Neural crest cell (in vitro differentiated cells): Measurements from ENCODE around the gene CCDC30. TPM values are rescaled to one million over a fixed set of nuclear protein-coding genes. Genes with fewer than 3 reads are reported as not detected.

Experiments used
- DNase-seq: peaks from one replicate; pipeline ENCODE4 v3.0.0; 2021; ENCODE audit warnings: low read depth, mixed read lengths, low spot score
- H3K27ac Mint-ChIP-seq: one replicate; pipeline ENCODE4 v1.8.0; 2021; ENCODE audit warnings: mild to moderate bottlenecking, mixed read lengths; ENCODE audit not compliant: unreplicated experiment
- H3K27me3 Mint-ChIP-seq: 2 replicates; pipeline ENCODE4 v1.8.0; 2021; ENCODE audit warnings: low read depth, mild to moderate bottlenecking, mixed read lengths
- H3K36me3 Mint-ChIP-seq: 2 replicates; pipeline ENCODE4 v1.8.0; 2021; ENCODE audit warnings: low read depth, mild to moderate bottlenecking, mixed read lengths
- H3K4me1 Mint-ChIP-seq: 2 replicates; pipeline ENCODE4 v1.8.0; 2021; ENCODE audit warnings: mixed read lengths
- H3K4me3 Mint-ChIP-seq: one replicate; pipeline ENCODE4 v1.8.0; 2021; ENCODE audit warnings: mild to moderate bottlenecking, mixed read lengths
- H3K9me3 Mint-ChIP-seq: 2 replicates; pipeline ENCODE4 v1.8.0; 2021; ENCODE audit warnings: mixed read lengths
- CTCF ChIP-seq: fragments of 200-600 bp; sonication (generic); conservative IDR thresholded peaks from 2 replicates; pipeline ENCODE4 v1.5.0; 2021; ENCODE audit warnings: antibody characterized with exemption, mild to moderate bottlenecking
- total RNA-seq: library from RNA; stranded (reverse); gene quantifications from 2 replicates; pipeline ENCODE4 v1.2.1, GENCODE V29; 2021

CCDC30 gene
- total RNA-seq, 1 donor from 2014 or later: 6.9 TPM

DNA sequence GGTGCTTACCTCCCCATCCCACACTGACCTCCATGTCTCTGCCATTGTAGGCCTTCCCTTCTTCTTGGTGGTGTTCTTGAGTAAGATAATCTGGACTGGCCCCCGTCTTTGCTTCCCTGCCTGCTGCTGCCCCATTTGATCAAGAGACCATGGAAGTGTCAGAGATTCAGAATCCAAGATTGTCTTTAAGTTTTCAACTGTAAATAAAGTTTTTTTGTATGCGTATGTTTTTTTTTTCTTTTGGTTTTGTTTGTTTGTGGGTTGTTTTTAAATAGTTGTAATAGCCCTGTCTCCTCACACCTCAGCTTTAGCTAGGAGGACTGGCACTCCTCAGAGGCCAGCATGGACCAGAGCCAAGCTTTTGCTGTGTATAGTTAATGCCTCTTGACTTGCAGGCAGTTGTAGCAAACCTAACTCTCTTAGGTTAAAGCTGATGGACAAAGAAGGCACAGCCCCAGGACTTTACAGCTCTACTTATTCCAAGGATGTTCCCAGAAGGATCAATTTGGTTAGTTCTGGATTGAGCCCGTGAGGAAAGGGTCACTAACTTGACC lies 213.5 kb downstream of the CCDC30 start:
- no peak for TF ChIP-seq CTCF
- Mint-ChIP-seq H3K9me3 (no peaks in the 10 kb centered on the region), H3K27me3 (no peaks in the 10 kb centered on the region), H3K36me3 (peaks cover 3% of the 10 kb centered on the region), H3K4me3 (no peak overlapping the region), H3K27ac (no peak overlapping the region), H3K4me1 (peaks cover 18% of the 10 kb centered on the region)
- DNase-seq: no peak

- Mint-ChIP-seq H3K4me3 (peak overlapping the region; percentile 100), H3K4me1 (peaks cover 35% of the 10 kb centered on the region), H3K27me3 (peaks cover 4% of the 10 kb centered on the region), H3K36me3 (peaks cover 16% of the 10 kb centered on the region), H3K27ac (no peak overlapping the region), H3K9me3 (no peaks in the 10 kb centered on the region)
- DNase-seq: no peak
- no peak for TF ChIP-seq CTCF
These were observed 216.4 kb downstream of the CCDC30 start for GRCh38 chr1:42679364-42679983.

- TF ChIP-seq CTCF: no peak
- DNase-seq: no peak
- no peaks in the 10 kb centered on the region for H3K9me3 Mint-ChIP-seq
- H3K4me3 Mint-ChIP-seq: peak overlapping the region; percentile 100
- no peak overlapping the region for H3K27ac Mint-ChIP-seq
- H3K4me1 Mint-ChIP-seq: peaks cover 41% of the 10 kb centered on the region
- peaks cover 4% of the 10 kb centered on the region for H3K27me3 Mint-ChIP-seq
- peaks cover 16% of the 10 kb centered on the region for H3K36me3 Mint-ChIP-seq
These were observed 217.0 kb downstream of the CCDC30 start for GRCh38 chr1:42680055-42680454.

GRCh38 chr1:42680921-42681683 lies 218.0 kb downstream of the CCDC30 start:
- DNase-seq: no peak
- peaks cover 50% of the 10 kb centered on the region for H3K4me1 Mint-ChIP-seq
- H3K36me3 Mint-ChIP-seq: peaks cover 16% of the 10 kb centered on the region

More at GRCh38 chr1:42680921-42681683, 218.0 kb downstream of the CCDC30 start:
- H3K27me3 Mint-ChIP-seq: peaks cover 4% of the 10 kb centered on the region
- TF ChIP-seq CTCF: no peak
- no peaks in the 10 kb centered on the region for H3K9me3 Mint-ChIP-seq
- H3K27ac Mint-ChIP-seq: peak overlapping the region; percentile 93
- H3K4me3 Mint-ChIP-seq: peak overlapping the region; percentile 100
